K562 (cell line): ENCODE measurements around the gene PRR15L. TPM values are rescaled to one million over a fixed set of nuclear protein-coding genes. Genes with fewer than 3 reads are reported as not detected.

Source experiments
- ADNP ChIP-seq: fragments of 200-800 bp; sonication (Bioruptor generic); IDR thresholded peaks from 2 replicates; pipeline ENCODE4 v1.6.1; 2016; ENCODE audit warnings: missing genetic modification characterization, missing compliant biosample characterization
- ARID1B ChIP-seq: fragments of 450-650 bp; IDR thresholded peaks from 2 replicates; pipeline ENCODE4 v1.6.1; 2016; ENCODE audit warnings: antibody characterized with exemption, mild to moderate bottlenecking, inconsistent platforms
- ATF1 ChIP-seq, 2 experiments: fragments of 450-650 bp in 1 of 2; IDR thresholded peaks; 2 replicates each; pipeline ENCODE4 v1.6.1; 2016; ENCODE audit warnings: missing compliant biosample characterization in 1 of 2, missing genetic modification characterization in 1 of 2
- CBFA2T3 ChIP-seq: fragments of 450-650 bp; IDR thresholded peaks from 2 replicates; pipeline ENCODE4 v1.6.1; 2017
- CSDE1 ChIP-seq, 2 experiments: fragments of 450-650 bp; IDR thresholded peaks; 2 replicates each; pipeline ENCODE4 v1.6.1; 2016; ENCODE audit warnings: mild to moderate bottlenecking in 1 of 2
- HDAC8 ChIP-seq: fragments of 450-650 bp; IDR thresholded peaks from 2 replicates; pipeline ENCODE4 v1.6.1; 2016; ENCODE audit warnings: mild to moderate bottlenecking, missing genetic modification characterization, moderate library complexity, missing compliant biosample characterization
- KAT7 ChIP-seq: sonication (generic); formaldehyde crosslinking; IDR thresholded peaks from 2 replicates; pipeline ENCODE4 v1.8.0; 2022; ENCODE audit warnings: missing genetic modification reagents, mild to moderate bottlenecking, borderline replicate concordance
- MCM3 ChIP-seq: fragments of 450-650 bp; IDR thresholded peaks from 2 replicates; pipeline ENCODE4 v1.6.1; 2016
- MLX ChIP-seq, 2 experiments: fragments of 450-650 bp in 1 of 2; sonication (generic) in 1 of 2; formaldehyde crosslinking; conservative IDR thresholded peaks; 2 replicates each; pipeline versions ENCODE4 v1.4.0 to v1.8.1; 2020 to 2022; ENCODE audit warnings: mild to moderate bottlenecking in 1 of 2, missing genetic modification reagents in 1 of 2
- MYBL2 ChIP-seq, 2 experiments: fragments of 450-650 bp in 1 of 2; sonication (generic) in 1 of 2; formaldehyde crosslinking in 1 of 2; IDR thresholded peaks; 2 replicates each; pipeline versions ENCODE4 v1.6.1 to v1.8.1; 2017 to 2022; ENCODE audit warnings: borderline replicate concordance in 1 of 2, inconsistent platforms in 1 of 2, low read depth in 1 of 2, mild to moderate bottlenecking in 1 of 2, missing genetic modification reagents in 1 of 2, moderate library complexity in 1 of 2
- RB1 ChIP-seq: fragments of 450-650 bp; IDR thresholded peaks from 2 replicates; pipeline ENCODE4 v1.6.1; 2017; ENCODE audit warnings: low read depth, mild to moderate bottlenecking
- SMARCE1 ChIP-seq: fragments of 450-650 bp; IDR thresholded peaks from 2 replicates; pipeline ENCODE4 v1.7.1; 2016; ENCODE audit warnings: mild to moderate bottlenecking
- SREBF1 ChIP-seq: fragments of 150-350 bp; IDR thresholded peaks from 2 replicates; pipeline ENCODE4 v1.6.1; 2014; ENCODE audit warnings: antibody characterized with exemption, low read depth, low read length, borderline replicate concordance
- VEZF1 ChIP-seq: fragments of 200-800 bp; sonication (Bioruptor generic); IDR thresholded peaks from 2 replicates; pipeline ENCODE4 v1.6.1; 2017; ENCODE audit warnings: missing genetic modification characterization, missing compliant biosample characterization
- ZNF507 ChIP-seq: conservative IDR thresholded peaks from 2 replicates; pipeline ENCODE4 v1.6.1; 2017; ENCODE audit warnings: missing genetic modification characterization, missing compliant biosample characterization
- polyA plus RNA-seq, 8 experiments: library from polyadenylated mRNA; depleted of rRNA in 4 of 8; stranded (reverse) in 5 of 8; unstranded in 3 of 8; fragments of >200 nt; fragmentation: Nextera tagmentation in 2 of 8; fragmentation: Illumina TruSeq in 1 of 8; extraction: Ambion mirVana in 2 of 8; extraction: Trizol in 1 of 8; gene quantifications; 2 replicates each; pipeline versions ENCODE4 v1.2.1 to v1.2.3, GENCODE V29; 2011 to 2014; ENCODE audit warnings: inconsistent platforms in 1 of 8, missing spikeins in 1 of 8
- total RNA-seq, 7 experiments: library from RNA; depleted of rRNA in 6 of 7; stranded (reverse); fragments of >200 nt in 6 of 7; fragmentation: Illumina TruSeq in 2 of 7; extraction: Trizol in 2 of 7; gene quantifications; 2 replicates each; pipeline versions ENCODE4 v1.2.1 to v1.2.3, GENCODE V29; 2011 to 2021; ENCODE audit warnings: low replicate concordance in 1 of 7
- TF ChIP-seq, protein P1 (sequence below): sonication (generic); formaldehyde crosslinking; IDR thresholded peaks from 2 replicates; pipeline ENCODE4 v1.9.0; 2022; ENCODE audit warnings: mild to moderate bottlenecking, missing genetic modification reagents
- TF ChIP-seq, protein P2 (sequence below): sonication (generic); formaldehyde crosslinking; IDR thresholded peaks from 2 replicates; pipeline ENCODE4 v1.8.0; 2023; ENCODE audit warnings: missing genetic modification reagents, mild to moderate bottlenecking, borderline replicate concordance
- TF ChIP-seq, protein P3 (sequence below): fragments of 250-450 bp; sonication (Bioruptor Pico); IDR thresholded peaks from 2 replicates; pipeline ENCODE4 v1.8.0; 2022; ENCODE audit warnings: moderate library complexity, mild to moderate bottlenecking, inconsistent platforms

Gene PRR15L
- total and polyA plus RNA-seq, 9 of the 15 experiments (the other 6 are each of a cell fraction or from before 2014, with no cell fraction given): 0.03 TPM; not detected in 8

DNA sequence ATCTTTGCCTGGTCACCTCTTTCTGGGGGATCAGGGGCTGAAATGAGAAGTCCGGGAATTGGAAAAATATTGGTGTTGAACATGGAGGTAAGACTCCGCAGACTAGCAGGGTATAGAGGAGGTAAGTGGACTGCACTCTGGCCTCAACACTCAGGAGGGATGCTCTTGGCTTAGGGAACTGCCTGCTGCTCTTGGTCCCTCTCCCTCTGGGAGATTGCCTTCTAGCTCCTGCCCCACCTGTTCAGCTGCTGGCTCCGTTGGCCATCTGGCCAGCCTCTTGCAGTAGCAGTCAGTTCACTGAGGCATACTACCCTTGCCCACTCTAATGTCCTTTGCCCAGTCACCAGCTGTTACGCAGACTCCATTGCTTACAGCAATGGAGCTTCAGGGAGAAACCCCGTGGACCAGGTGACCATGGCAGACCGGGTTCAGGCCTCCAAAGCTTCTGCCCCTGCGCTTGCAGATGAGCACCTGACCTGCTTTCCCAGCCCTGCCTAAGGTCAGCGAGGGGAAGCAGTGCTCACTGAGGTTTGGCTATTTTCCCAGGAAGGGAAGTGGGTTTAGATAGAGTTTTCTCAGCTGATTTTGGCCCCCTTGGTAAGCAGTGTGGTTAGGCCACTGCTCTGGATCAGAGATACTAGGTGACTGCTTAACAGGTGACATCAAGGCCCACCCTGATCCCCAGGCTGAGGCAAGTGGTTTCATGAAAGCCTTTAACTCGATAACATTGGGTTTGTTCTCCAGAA lies 25.1 kb upstream of the PRR15L start (continued):
- TF ChIP-seq ZNF507 (tag) (no peak), ATF1 (CRISPR knock-in tag; IDR thresholded peaks at IDR 0.05) (no peak), ATF1 (tag; IDR thresholded peaks at IDR 0.05) (0 out of 2 replicates have a peak, but pooled peaks have one; percentile 9), CSDE1 (IDR thresholded peaks at IDR 0.05) (no peak), VEZF1 (CRISPR knock-in tag) (no peak), SMARCE1 (no peak), MCM3 (no peak), RB1 (no peak), MYBL2 (IDR thresholded peaks at IDR 0.05; ENCODE audit: low read depth) (no peak), MYBL2 (CRISPR knock-in tag; IDR thresholded peaks at IDR 0.05; ENCODE audit: borderline replicate concordance) (no peak), HDAC8 (tag) (no peak), MLX (CRISPR knock-in tag; conservative IDR thresholded peaks at IDR 0.05) (0 out of 4 replicates have a peak, but pooled peaks of 1 of the 2 experiments have one; percentile 31), KAT7 (CRISPR knock-in tag) (no peak), CBFA2T3 (no peak), ARID1B (no peak; the same call in 1 of the 2 replicates), SREBF1 (no peak), ADNP (tag) (no peak)
- TF ChIP-seq, protein P1, sequence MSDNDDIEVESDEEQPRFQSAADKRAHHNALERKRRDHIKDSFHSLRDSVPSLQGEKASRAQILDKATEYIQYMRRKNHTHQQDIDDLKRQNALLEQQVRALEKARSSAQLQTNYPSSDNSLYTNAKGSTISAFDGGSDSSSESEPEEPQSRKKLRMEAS (CRISPR knock-in tag): no peak
- TF ChIP-seq, protein P2, sequence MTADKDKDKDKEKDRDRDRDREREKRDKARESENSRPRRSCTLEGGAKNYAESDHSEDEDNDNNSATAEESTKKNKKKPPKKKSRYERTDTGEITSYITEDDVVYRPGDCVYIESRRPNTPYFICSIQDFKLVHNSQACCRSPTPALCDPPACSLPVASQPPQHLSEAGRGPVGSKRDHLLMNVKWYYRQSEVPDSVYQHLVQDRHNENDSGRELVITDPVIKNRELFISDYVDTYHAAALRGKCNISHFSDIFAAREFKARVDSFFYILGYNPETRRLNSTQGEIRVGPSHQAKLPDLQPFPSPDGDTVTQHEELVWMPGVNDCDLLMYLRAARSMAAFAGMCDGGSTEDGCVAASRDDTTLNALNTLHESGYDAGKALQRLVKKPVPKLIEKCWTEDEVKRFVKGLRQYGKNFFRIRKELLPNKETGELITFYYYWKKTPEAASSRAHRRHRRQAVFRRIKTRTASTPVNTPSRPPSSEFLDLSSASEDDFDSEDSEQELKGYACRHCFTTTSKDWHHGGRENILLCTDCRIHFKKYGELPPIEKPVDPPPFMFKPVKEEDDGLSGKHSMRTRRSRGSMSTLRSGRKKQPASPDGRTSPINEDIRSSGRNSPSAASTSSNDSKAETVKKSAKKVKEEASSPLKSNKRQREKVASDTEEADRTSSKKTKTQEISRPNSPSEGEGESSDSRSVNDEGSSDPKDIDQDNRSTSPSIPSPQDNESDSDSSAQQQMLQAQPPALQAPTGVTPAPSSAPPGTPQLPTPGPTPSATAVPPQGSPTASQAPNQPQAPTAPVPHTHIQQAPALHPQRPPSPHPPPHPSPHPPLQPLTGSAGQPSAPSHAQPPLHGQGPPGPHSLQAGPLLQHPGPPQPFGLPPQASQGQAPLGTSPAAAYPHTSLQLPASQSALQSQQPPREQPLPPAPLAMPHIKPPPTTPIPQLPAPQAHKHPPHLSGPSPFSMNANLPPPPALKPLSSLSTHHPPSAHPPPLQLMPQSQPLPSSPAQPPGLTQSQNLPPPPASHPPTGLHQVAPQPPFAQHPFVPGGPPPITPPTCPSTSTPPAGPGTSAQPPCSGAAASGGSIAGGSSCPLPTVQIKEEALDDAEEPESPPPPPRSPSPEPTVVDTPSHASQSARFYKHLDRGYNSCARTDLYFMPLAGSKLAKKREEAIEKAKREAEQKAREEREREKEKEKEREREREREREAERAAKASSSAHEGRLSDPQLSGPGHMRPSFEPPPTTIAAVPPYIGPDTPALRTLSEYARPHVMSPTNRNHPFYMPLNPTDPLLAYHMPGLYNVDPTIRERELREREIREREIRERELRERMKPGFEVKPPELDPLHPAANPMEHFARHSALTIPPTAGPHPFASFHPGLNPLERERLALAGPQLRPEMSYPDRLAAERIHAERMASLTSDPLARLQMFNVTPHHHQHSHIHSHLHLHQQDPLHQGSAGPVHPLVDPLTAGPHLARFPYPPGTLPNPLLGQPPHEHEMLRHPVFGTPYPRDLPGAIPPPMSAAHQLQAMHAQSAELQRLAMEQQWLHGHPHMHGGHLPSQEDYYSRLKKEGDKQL: no peak
- TF ChIP-seq, protein P3, sequence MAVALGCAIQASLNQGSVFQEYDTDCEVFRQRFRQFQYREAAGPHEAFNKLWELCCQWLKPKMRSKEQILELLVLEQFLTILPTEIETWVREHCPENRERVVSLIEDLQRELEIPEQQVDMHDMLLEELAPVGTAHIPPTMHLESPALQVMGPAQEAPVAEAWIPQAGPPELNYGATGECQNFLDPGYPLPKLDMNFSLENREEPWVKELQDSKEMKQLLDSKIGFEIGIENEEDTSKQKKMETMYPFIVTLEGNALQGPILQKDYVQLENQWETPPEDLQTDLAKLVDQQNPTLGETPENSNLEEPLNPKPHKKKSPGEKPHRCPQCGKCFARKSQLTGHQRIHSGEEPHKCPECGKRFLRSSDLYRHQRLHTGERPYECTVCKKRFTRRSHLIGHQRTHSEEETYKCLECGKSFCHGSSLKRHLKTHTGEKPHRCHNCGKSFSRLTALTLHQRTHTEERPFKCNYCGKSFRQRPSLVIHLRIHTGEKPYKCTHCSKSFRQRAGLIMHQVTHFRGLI (CRISPR knock-in tag): 0 out of 2 replicates have a peak, but pooled peaks have one; percentile 26
